Stomach (tissue), 9 donors: ENCODE measurements around the gene KAZALD1. TPM values are rescaled to one million over a fixed set of nuclear protein-coding genes. Genes with fewer than 3 reads are reported as not detected.

Source experiments
- DNase-seq, 2 donors: peaks; one replicate each; pipeline versions ENCODE4 v3.0.0 to v3.0.0-alpha.2; 2013 to 2019
- H3K27ac ChIP-seq, 5 donors: fragments of 200-600 bp in 4 of 5; sonication (generic) in 4 of 5; one replicate each; pipeline ENCODE4 v1.5.1; 2013 to 2019; ENCODE audit warnings: mild to moderate bottlenecking in 1 of 5, moderate library complexity in 1 of 5
- H3K27me3 ChIP-seq, 3 donors: fragments of 200-600 bp; sonication (generic); one replicate each; pipeline ENCODE4 v1.5.1; 2017 to 2019; ENCODE audit warnings: mixed run types in 1 of 3
- H3K36me3 ChIP-seq, 4 donors: fragments of 200-600 bp; sonication (generic); 1 replicate in 3 of 4; 2 replicates in 1 of 4; pipeline ENCODE4 v1.5.1; 2016 to 2019
- H3K4me1 ChIP-seq, 4 donors: fragments of 200-600 bp; sonication (generic); one replicate each; pipeline ENCODE4 v1.5.1; 2016 to 2019
- H3K4me3 ChIP-seq, 4 donors: fragments of 200-600 bp; sonication (generic) in 3 of 4; one replicate each; pipeline ENCODE4 v1.5.1; 2016 to 2019; ENCODE audit warnings: mild to moderate bottlenecking in 1 of 4
- H3K9me3 ChIP-seq, 4 donors: fragments of 200-600 bp; sonication (generic); one replicate each; pipeline ENCODE4 v1.5.1; 2016 to 2019
- CTCF ChIP-seq, 7 experiments: fragments of 450-650 bp in 4 of 7; fragments of 200-600 bp in 3 of 7; sonication (generic) in 3 of 7; IDR thresholded peaks; one replicate each; pipeline ENCODE4 v1.5.1; 2016 to 2019; ENCODE audit warnings: antibody characterized with exemption in 7 of 7, control low read depth in 2 of 7, mild to moderate bottlenecking in 1 of 7
- EP300 ChIP-seq: sonication (generic); formaldehyde crosslinking; IDR thresholded peaks from one replicate; pipeline ENCODE4 v1.6.1; 2017; ENCODE audit warnings: antibody characterized with exemption
- POLR2A ChIP-seq, 4 donors: fragments of 450-650 bp; IDR thresholded peaks; one replicate each; pipeline ENCODE4 v1.6.1; 2016; ENCODE audit warnings: antibody characterized with exemption in 4 of 4, control low read depth in 2 of 4, mild to moderate bottlenecking in 1 of 4, moderate library complexity in 1 of 4
- POLR2AphosphoS5 ChIP-seq, 3 donors: sonication (generic); formaldehyde crosslinking; IDR thresholded peaks; one replicate each; pipeline ENCODE4 v1.6.1; 2016; ENCODE audit warnings: antibody characterized with exemption in 3 of 3
- WGBS, 5 donors: extraction: QIAGEN DNeasy Blood & Tissue Kit in 3 of 5; methylation state at CpG; one replicate each; pipeline versions ENCODE4 v1.1.5 to v1.1.7; 2013 to 2018; 5-methylcytosine and 5-hydroxymethylcytosine counted together
- intact Hi-C: fragments of 100-400 bp; cut with DNase I; formaldehyde crosslinking; loops from one replicate; pipeline ENCODE4 v1.15.1; 2023; ENCODE audit warnings: low total_unique reads
- polyA plus RNA-seq, 3 donors: library from polyadenylated mRNA; stranded (reverse); fragments of 200-250 nt; gene quantifications; one replicate each; pipeline ENCODE4 v1.2.3, GENCODE V29; 2013
- total RNA-seq, 5 donors: library from RNA; depleted of rRNA; stranded (reverse); fragments of >200 nt; gene quantifications; one replicate each; pipeline versions ENCODE4 v1.1.0 to v1.2.3, GENCODE V29; 2014 to 2016
- donor health status: healthy with polysubstance abuse.
- donor health status: Bipolar disorder and iron deficiency.
- donor health status: healthy.

KAZALD1 gene
- total and polyA plus RNA-seq, 8 donors: 2.2 to 35.5 (median 12.0) TPM; not detected in 1

- no peaks in the 10 kb centered on the region for H3K36me3 ChIP-seq
- no peaks in the 10 kb centered on the region for H3K4me1 ChIP-seq
- H3K4me3 ChIP-seq: no peak overlapping the region
- no peaks in the 10 kb centered on the region for H3K9me3 ChIP-seq
- intact Hi-C loops: no loop called here
- peaks cover 0 to 99% (median 55%) of the 10 kb centered on the region in 3 donors for H3K27me3 ChIP-seq
- DNase-seq: no peak
- TF ChIP-seq CTCF (IDR thresholded peaks at IDR 0.05) (no peak), POLR2A (IDR thresholded peaks at IDR 0.05) (no peak), EP300 (no peak), POLR2AphosphoS5 (IDR thresholded peaks at IDR 0.05) (no peak)
- no peak overlapping the region for H3K27ac ChIP-seq
- 67 to 75% (median 69%) methylated on average over 6 of the region's 6 CpGs for WGBS, 5 donors
Measured at GRCh38 chr10:101085846-101086245, 24.1 kb downstream of the KAZALD1 start.

- DNase-seq: no peak
- H3K36me3 ChIP-seq: no peaks in the 10 kb centered on the region
- H3K9me3 ChIP-seq: no peaks in the 10 kb centered on the region
- H3K4me3 ChIP-seq: no peak overlapping the region
- intact Hi-C loops: no loop called here
- TF ChIP-seq CTCF (IDR thresholded peaks at IDR 0.05): no peak
- TF ChIP-seq EP300: no peak
- no peak for TF ChIP-seq POLR2AphosphoS5 (IDR thresholded peaks at IDR 0.05)
- TF ChIP-seq POLR2A (IDR thresholded peaks at IDR 0.05): no peak
- no peak overlapping the region for H3K27ac ChIP-seq
- 55 to 86% (median 70%) methylated on average over 10 of the region's 10 CpGs for WGBS, 5 donors
- peaks cover 0 to 98% (median 65%) of the 10 kb centered on the region in 3 donors for H3K27me3 ChIP-seq
- H3K4me1 ChIP-seq: no peaks in the 10 kb centered on the region
Measured at GRCh38 chr10:101087376-101087775, 25.6 kb downstream of the KAZALD1 start.

GRCh38 chr10:101087965-101088364 lies 26.2 kb downstream of the KAZALD1 start:
- no peak for TF ChIP-seq POLR2A (IDR thresholded peaks at IDR 0.05)
- no peak for TF ChIP-seq CTCF (IDR thresholded peaks at IDR 0.05)
- TF ChIP-seq EP300: no peak
- TF ChIP-seq POLR2AphosphoS5 (IDR thresholded peaks at IDR 0.05): no peak
- Histone ChIP-seq H3K27ac (no peak overlapping the region), H3K9me3 (no peaks in the 10 kb centered on the region), H3K4me1 (peaks cover 0 to 4% (median 1%) of the 10 kb centered on the region in 4 donors), H3K4me3 (no peak overlapping the region), H3K27me3 (peaks cover 0 to 98% (median 63%) of the 10 kb centered on the region in 3 donors), H3K36me3 (no peaks in the 10 kb centered on the region)
- WGBS, 5 donors: 21 to 25% (median 22%) methylated on average over 14 of the region's 14 CpGs
- intact Hi-C loops: no loop called here
- DNase-seq: no peak

GRCh38 chr10:101089520-101090299 lies 27.9 kb downstream of the KAZALD1 start:
- 70 to 89% (median 77%) methylated on average over 8 to 11 of the region's 11 CpGs for WGBS, 5 donors
- Histone ChIP-seq H3K27ac (no peak overlapping the region), H3K36me3 (no peaks in the 10 kb centered on the region), H3K4me1 (peaks cover 0 to 5% (median 2%) of the 10 kb centered on the region in 4 donors), H3K27me3 (peaks cover 0 to 98% (median 56%) of the 10 kb centered on the region in 3 donors), H3K9me3 (no peaks in the 10 kb centered on the region), H3K4me3 (no peak overlapping the region)
- peak in 1 of 2 donors; percentile 43 for DNase-seq
- intact Hi-C loops: no loop called here
- TF ChIP-seq POLR2A (IDR thresholded peaks at IDR 0.05) (no peak), EP300 (no peak), CTCF (IDR thresholded peaks at IDR 0.05) (no peak), POLR2AphosphoS5 (IDR thresholded peaks at IDR 0.05) (no peak)
